Regular cardiac myocyte (primary cell): ENCODE measurements around the gene SMYD1. TPM values are rescaled to one million over a fixed set of nuclear protein-coding genes. Genes with fewer than 3 reads are reported as not detected.

Experiments
- total RNA-seq: library from RNA; depleted of rRNA; stranded (reverse); fragments of >200 nt; gene quantifications from 2 replicates; pipeline ENCODE4 v1.2.3, GENCODE V29; 2014

The SMYD1 gene
- not detected in 2 replicates for total RNA-seq

DNA sequence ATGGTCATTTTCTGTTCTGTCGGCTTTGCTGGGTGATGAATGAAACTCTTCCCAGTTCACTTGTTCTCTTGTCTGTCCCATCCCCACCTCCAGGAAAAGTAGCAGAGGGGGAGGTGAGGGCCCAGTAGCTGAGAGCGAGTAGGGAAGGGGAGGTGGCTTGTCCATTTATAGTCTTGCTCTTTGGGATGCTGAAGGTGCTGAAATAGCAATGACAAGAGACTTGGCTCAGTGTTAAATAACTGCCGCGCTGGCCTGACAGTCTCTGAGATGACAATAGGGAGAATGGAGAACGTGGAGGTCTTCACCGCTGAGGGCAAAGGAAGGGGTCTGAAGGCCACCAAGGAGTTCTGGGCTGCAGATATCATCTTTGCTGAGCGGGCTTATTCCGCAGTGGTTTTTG is at the start of gene SMYD1:
Gene SMYD1 (plus strand): TSS at position 228 of the 400 bp plus-strand sequence. CDS start 40 bp downstream, at position 268.

DNA sequence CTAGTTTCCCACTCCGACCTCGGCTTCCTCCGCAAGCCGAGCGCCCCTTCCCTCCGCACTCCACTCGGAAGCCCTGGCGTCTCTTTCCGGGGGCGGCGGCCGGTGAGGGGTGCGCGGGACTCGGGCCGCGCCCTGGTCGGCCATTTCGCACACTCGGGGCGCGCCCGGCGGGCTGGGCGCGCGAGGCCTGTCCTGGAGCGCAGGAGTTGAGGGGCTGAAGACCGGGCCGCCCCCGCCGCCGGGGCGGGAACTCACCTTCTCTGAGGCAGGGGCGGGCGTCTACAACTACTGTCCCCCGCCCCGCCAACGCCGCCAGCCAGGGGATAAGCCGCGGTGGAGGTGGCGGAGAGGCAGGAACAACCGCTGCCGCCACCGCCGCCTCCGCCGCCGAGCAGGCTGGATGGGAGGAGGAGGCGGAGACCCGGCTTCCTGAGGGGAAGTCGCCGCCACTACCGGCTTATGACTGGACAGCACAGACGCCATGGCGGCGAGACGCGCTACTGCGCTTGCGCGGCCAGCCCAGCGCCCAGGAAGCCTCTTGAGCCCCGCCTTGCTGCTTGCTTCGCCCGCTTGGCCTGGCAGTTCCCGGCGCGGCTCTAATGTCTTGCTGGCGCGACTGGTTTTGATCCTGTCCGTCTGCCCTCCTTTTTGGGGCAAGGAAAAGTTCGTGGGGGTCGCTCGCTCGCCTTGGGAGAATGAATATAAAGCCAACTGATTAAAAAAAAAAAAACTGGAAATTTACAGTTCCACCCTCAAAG is 12.1 kb upstream of the SMYD1 start, which contains the start of gene KRCC1:
Gene KRCC1 (minus strand): TSS at position 413 of the 758 bp plus-strand sequence. CDS start 27,220 bp downstream, outside the sequence.

GRCh38 chr2:88127888-88128653 is 60.4 kb downstream of the SMYD1 start, which contains the start of gene FABP1:
TSS of gene FABP1 (minus strand) at chr2:88128062. CDS start at chr2:88128017, 45 bp downstream.

Other genes with a start within 250 kb of the SMYD1 start
- gene RGPD2, start 242.0 kb upstream of the SMYD1 start, total RNA-seq: 2.9 and 8.5 TPM in 2 replicates
- gene RNU2-63P, start 51.3 kb upstream of the SMYD1 start, total RNA-seq: not detected in 2 replicates
- 24.5 and 26.5 TPM in 2 replicates for gene KRCC1, start 12.0 kb upstream of the SMYD1 start, total RNA-seq
- gene FABP1, start 60.2 kb downstream of the SMYD1 start, total RNA-seq: not detected in 2 replicates
- gene THNSL2, start 102.5 kb downstream of the SMYD1 start, total RNA-seq: 1.9 and 8.5 TPM in 2 replicates